ENCODE results near the gene TDRD9.
"Not testable (repeated sequence)": the region's sequence is repeated elsewhere in the genome, so short reads cannot be mapped to it uniquely, and the experiment has no call there.

The TDRD9 gene

DNA sequence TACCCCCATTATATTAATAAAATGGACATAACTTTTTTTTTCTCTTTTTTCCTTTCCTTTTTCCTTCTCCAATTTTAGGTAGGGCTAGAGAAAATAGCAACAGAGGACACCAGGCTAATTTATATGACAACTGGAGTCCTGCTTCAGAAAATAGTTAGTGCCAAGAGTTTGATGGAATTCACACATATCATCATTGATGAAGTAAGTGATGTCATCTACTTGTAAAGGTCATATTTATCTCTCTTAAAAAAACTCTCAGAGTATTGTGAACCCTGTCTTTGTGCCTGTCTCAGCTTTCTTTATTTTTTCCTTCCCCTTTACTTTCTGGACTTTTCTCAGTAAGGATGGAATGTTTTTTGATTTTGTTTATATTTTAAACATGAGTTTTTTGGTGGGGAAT, 38.4 kb downstream of the TDRD9 start:
- DNase-seq (ENCODE audit: low read depth, low spot score): no peak
- ChIA-PET CTCF (interaction anchor here (1.3 kb wide), 1 partner anchor 15 kb away, joined by 4 read pairs; no protein-coding TSS in a partner anchor), POLR2A (no interaction called here)
- TF ChIP-seq, protein P1, sequence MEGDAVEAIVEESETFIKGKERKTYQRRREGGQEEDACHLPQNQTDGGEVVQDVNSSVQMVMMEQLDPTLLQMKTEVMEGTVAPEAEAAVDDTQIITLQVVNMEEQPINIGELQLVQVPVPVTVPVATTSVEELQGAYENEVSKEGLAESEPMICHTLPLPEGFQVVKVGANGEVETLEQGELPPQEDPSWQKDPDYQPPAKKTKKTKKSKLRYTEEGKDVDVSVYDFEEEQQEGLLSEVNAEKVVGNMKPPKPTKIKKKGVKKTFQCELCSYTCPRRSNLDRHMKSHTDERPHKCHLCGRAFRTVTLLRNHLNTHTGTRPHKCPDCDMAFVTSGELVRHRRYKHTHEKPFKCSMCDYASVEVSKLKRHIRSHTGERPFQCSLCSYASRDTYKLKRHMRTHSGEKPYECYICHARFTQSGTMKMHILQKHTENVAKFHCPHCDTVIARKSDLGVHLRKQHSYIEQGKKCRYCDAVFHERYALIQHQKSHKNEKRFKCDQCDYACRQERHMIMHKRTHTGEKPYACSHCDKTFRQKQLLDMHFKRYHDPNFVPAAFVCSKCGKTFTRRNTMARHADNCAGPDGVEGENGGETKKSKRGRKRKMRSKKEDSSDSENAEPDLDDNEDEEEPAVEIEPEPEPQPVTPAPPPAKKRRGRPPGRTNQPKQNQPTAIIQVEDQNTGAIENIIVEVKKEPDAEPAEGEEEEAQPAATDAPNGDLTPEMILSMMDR (IDR thresholded peaks at IDR 0.05; ENCODE audit: insufficient read depth, low read length, missing control alignments): no peak
- no peak overlapping the region for H3K4me3 ChIP-seq (ENCODE audit: low read depth, low read length)

DNA sequence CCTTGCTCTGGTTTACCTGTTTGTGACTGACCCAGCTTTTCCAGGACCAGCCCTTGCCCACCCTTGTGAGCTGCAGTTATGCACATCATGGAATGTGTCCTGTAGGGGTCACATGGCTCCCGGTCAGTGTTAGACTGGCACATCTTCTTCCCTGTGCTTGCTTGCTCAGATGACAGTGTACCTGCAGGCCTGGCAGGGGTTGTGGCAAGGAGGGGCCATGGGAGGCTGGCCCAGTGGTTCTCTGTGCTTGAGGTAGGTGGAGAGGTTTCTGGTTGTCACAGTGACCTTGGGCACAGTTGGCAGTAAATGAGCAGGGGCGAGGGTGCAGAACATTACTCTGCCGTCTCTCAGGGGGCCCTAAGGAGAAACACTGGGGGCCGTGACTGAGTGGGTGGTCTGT, 41.7 kb downstream of the TDRD9 start:
- no peak overlapping the region for H3K4me3 ChIP-seq (ENCODE audit: low read depth, low read length)
- TF ChIP-seq, protein P1 (IDR thresholded peaks at IDR 0.05; ENCODE audit: insufficient read depth, low read length, missing control alignments): no peak
- CTCF ChIA-PET: no interaction called here
- POLR2A ChIA-PET: no interaction called here
- no peak for DNase-seq (ENCODE audit: low read depth, low spot score)

DNA sequence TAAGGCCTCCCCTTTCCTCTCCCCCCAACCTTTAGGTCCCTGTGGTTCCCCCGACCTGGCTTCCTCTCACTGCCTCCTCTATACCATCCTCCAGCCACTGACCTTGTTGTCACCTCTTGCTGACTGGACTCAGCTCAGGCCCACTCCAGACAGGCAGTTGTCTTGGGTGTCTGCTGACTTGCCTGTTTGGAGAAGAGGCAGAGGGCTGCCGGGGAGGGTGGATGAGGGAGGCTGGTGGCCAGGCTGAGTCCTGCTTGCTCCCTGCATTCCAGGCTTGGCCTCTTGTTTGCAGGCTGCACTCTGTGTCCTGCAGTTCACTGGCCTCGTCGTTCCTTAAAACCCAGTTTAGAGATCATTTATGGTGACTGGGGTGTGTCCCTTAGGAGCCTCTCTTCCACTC, 45.1 kb downstream of the TDRD9 start:
- POLR2A ChIA-PET: no interaction called here

DNA sequence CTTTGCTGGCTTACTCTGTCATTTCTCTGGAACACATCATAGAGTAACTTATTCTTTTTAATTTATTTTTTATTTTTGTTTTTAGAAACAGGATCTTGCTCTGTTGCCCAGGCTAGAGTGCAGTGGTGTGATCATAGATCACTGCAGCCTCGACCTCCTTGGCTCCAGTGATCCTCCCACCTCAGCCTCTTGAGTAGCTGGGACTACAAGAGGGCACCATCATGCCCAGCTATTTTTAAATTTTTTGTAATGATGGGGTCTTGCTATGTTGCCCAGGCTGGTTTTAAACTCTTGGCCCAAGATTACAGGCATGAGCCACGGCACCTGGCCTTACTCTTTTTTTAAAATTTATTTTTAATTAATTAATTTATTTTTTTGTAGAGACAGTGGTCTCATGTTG, 46.3 kb downstream of the TDRD9 start:
- TF ChIP-seq, protein P1 (IDR thresholded peaks at IDR 0.05; ENCODE audit: insufficient read depth, low read length, missing control alignments): no peak
- H3K4me3 ChIP-seq (ENCODE audit: low read depth, low read length): no peak overlapping the region
- ChIA-PET POLR2A (no interaction called here), CTCF (no interaction called here)
- no peak for DNase-seq (ENCODE audit: low read depth, low spot score)

More for the DNA sequence above, 45.1 kb downstream of the TDRD9 start:
- no peak for DNase-seq (ENCODE audit: low read depth, low spot score)
- CTCF ChIA-PET: interaction anchor here (1.3 kb wide), 1 partner anchor 13 kb away, joined by 3 read pairs; no protein-coding TSS in a partner anchor
- TF ChIP-seq, protein P1 (IDR thresholded peaks at IDR 0.05; ENCODE audit: insufficient read depth, low read length, missing control alignments): no peak
- no peak overlapping the region for H3K4me3 ChIP-seq (ENCODE audit: low read depth, low read length)

DNA sequence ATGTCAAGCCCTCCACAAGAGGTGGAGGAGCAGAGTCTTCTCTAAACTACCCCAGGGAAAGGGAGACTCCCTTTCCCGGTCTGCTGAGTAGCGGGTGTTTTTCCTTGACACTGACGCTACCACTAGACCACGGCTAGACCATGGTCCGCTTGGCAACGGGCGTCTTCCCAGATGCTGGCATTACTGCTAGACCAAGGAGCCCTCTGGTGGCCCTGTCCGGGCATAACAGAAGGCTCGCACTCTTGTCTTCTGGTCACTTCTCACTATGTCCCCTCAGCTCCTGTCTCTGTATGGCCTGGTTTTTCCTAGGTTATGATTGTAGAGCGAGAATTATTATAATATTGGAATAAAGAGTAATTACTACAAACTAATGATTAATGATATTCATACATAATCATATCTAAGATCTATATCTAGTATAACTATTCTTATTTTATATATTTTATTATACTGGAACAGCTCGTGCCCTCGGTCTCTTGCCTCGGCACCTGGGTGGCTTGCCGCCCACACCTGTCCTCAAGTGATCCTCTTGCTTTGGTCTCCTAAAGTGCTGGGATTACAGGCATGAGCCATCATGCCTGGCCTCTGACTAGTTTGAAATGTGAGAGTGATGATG, 52.5 kb downstream of the TDRD9 start:
- DNase-seq (ENCODE audit: low read depth, low spot score); H3K4me3 ChIP-seq (ENCODE audit: low read depth, low read length); POLR2A ChIA-PET: not testable (repeated sequence)
- CTCF ChIA-PET: interaction anchor here (1.1 to 7.2 kb wide), 9 partner anchors 9 to 367 kb away, joined by 3 to 86 read pairs (median 4); no protein-coding TSS in a partner anchor

DNA sequence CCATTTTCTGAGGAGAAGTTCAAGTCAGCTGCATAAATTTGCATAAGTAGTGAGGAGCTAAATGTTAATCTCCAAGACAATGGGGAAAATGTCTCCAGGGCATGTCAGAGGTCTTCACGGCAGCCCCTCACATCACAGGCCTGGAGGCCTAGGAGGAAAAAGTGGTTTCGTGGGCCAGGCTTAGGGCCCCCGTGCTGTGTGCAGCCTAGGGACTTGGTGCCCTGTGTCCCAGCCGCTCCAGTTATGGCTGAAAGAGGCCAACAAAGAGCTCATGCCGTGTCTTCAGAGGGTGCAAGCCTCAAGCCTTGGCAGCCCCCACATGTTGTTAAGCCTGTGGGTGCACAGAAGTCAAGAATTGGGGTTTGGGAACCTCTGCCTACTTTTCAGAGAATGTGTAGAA, 55.9 kb downstream of the TDRD9 start:
- POLR2A ChIA-PET: no interaction called here
- CTCF ChIA-PET: interaction anchor here (7.2 kb wide), 1 partner anchor 176 kb away, joined by 86 read pairs; no protein-coding TSS in a partner anchor
- TF ChIP-seq, protein P1 (IDR thresholded peaks at IDR 0.05; ENCODE audit: insufficient read depth, low read length, missing control alignments): no peak

GRCh38 chr14:103989034-103989433, 60.8 kb downstream of the TDRD9 start:
- ChIA-PET POLR2A (no interaction called here), CTCF (interaction anchor here (2.2 kb wide), 1 partner anchor 9 kb away, joined by 11 read pairs; no protein-coding TSS in a partner anchor)
- TF ChIP-seq, protein P1 (IDR thresholded peaks at IDR 0.05; ENCODE audit: insufficient read depth, low read length, missing control alignments): no peak
- no peak for DNase-seq (ENCODE audit: low read depth, low spot score)
- no peak overlapping the region for H3K4me3 ChIP-seq (ENCODE audit: low read depth, low read length)

More for the DNA sequence above, 55.9 kb downstream of the TDRD9 start:
- H3K4me3 ChIP-seq (ENCODE audit: low read depth, low read length): no peak overlapping the region
- DNase-seq (ENCODE audit: low read depth, low spot score): no peak

Data from AG04449 (cell line).